OCI-LY7 (cell line): Measurements from ENCODE around the gene ITGB4.

Experiments used
- CTCF ChIP-seq: fragments of 200-600 bp; sonication (generic); conservative IDR thresholded peaks from 2 replicates; pipeline ENCODE4 v1.5.1; 2014; ENCODE audit warnings: mild to moderate bottlenecking, antibody characterized with exemption, low read length, moderate library complexity, mixed read lengths
- EZH2phosphoT487 ChIP-seq: fragments of 200-600 bp; sonication (generic); IDR thresholded peaks from 2 replicates; pipeline ENCODE4 v1.6.1; 2018; ENCODE audit warnings: low read depth, borderline replicate concordance, mild to moderate bottlenecking, mixed run types, antibody characterized with exemption, low read length, moderate library complexity, mixed read lengths

- TF ChIP-seq CTCF (0 out of 2 replicates have a peak, but pooled peaks have one; percentile 21), EZH2phosphoT487 (no peak)
These were observed 15.1 kb upstream of the ITGB4 start for GRCh38 chr17:75706042-75706728.
